K562 (cell line): ENCODE measurements around the gene CASP6. TPM values are rescaled to one million over a fixed set of nuclear protein-coding genes. Genes with fewer than 3 reads are reported as not detected.

ENCODE experiments used
- DMBX1 ChIP-seq: fragments of 250-450 bp; sonication (Bioruptor Pico); IDR thresholded peaks from 2 replicates; pipeline ENCODE4 v1.8.0; 2022; ENCODE audit warnings: inconsistent platforms, mild to moderate bottlenecking, moderate library complexity, borderline replicate concordance
- KAT7 ChIP-seq: sonication (generic); formaldehyde crosslinking; IDR thresholded peaks from 2 replicates; pipeline ENCODE4 v1.8.0; 2022; ENCODE audit warnings: missing genetic modification reagents, mild to moderate bottlenecking, borderline replicate concordance
- NKRF ChIP-seq: fragments of 450-650 bp; IDR thresholded peaks from 2 replicates; pipeline ENCODE4 v1.6.1; 2016; ENCODE audit warnings: borderline replicate concordance
- PKNOX1 ChIP-seq: fragments of 450-650 bp; IDR thresholded peaks from 2 replicates; pipeline ENCODE4 v1.6.1; 2016
- SLC30A9 ChIP-seq: fragments of 250-450 bp; sonication (Bioruptor Pico); IDR thresholded peaks from 2 replicates; pipeline ENCODE4 v1.8.0; 2022; ENCODE audit warnings: mild to moderate bottlenecking, moderate library complexity
- SOX6 ChIP-seq: fragments of 450-650 bp; IDR thresholded peaks from 2 replicates; pipeline ENCODE4 v1.6.1; 2014; ENCODE audit warnings: mild to moderate bottlenecking
- ZNF197 ChIP-seq: fragments of 200-800 bp; sonication (Bioruptor generic); IDR thresholded peaks from 2 replicates; pipeline ENCODE4 v1.6.1; 2016; ENCODE audit warnings: low read depth, missing genetic modification characterization, missing compliant biosample characterization
- ZNF518B ChIP-seq: fragments of 250-450 bp; sonication (Bioruptor Pico); IDR thresholded peaks from 2 replicates; pipeline ENCODE4 v1.5.0; 2021; ENCODE audit warnings: mild to moderate bottlenecking, moderate library complexity
- ZNF589 ChIP-seq: fragments of 200-800 bp; sonication (Bioruptor generic); IDR thresholded peaks from 2 replicates; pipeline ENCODE4 v1.6.1; 2016; ENCODE audit warnings: low read depth, missing genetic modification characterization, missing compliant biosample characterization
- polyA plus RNA-seq, 8 experiments: library from polyadenylated mRNA; depleted of rRNA in 4 of 8; stranded (reverse) in 5 of 8; unstranded in 3 of 8; fragments of >200 nt; fragmentation: Nextera tagmentation in 2 of 8; fragmentation: Illumina TruSeq in 1 of 8; extraction: Ambion mirVana in 2 of 8; extraction: Trizol in 1 of 8; gene quantifications; 2 replicates each; pipeline versions ENCODE4 v1.2.1 to v1.2.3, GENCODE V29; 2011 to 2014; ENCODE audit warnings: inconsistent platforms in 1 of 8, missing spikeins in 1 of 8
- total RNA-seq, 7 experiments: library from RNA; depleted of rRNA in 6 of 7; stranded (reverse); fragments of >200 nt in 6 of 7; fragmentation: Illumina TruSeq in 2 of 7; extraction: Trizol in 2 of 7; gene quantifications; 2 replicates each; pipeline versions ENCODE4 v1.2.1 to v1.2.3, GENCODE V29; 2011 to 2021; ENCODE audit warnings: low replicate concordance in 1 of 7
- TF ChIP-seq, protein P1 (sequence below), 2 experiments: fragments of 450-650 bp in 1 of 2; sonication (generic) in 1 of 2; formaldehyde crosslinking in 1 of 2; IDR thresholded peaks in 1 of 2; conservative IDR thresholded peaks in 1 of 2; 2 replicates each; pipeline versions ENCODE4 v1.6.1 to v1.8.1; 2016 to 2023; ENCODE audit warnings: mild to moderate bottlenecking in 2 of 2, moderate library complexity in 2 of 2, inconsistent platforms in 1 of 2, missing genetic modification reagents in 1 of 2
- TF ChIP-seq, protein P2 (sequence below): sonication (generic); formaldehyde crosslinking; IDR thresholded peaks from 2 replicates; pipeline ENCODE4 v1.8.1; 2023; ENCODE audit warnings: mild to moderate bottlenecking, missing genetic modification reagents
- TF ChIP-seq, protein P3 (sequence below): fragments of 250-450 bp; sonication (Bioruptor Pico); IDR thresholded peaks from 2 replicates; pipeline ENCODE4 v1.8.0; 2022; ENCODE audit warnings: moderate library complexity, mild to moderate bottlenecking, inconsistent platforms
- TF ChIP-seq, protein P4 (sequence below): fragments of 450-650 bp; IDR thresholded peaks from 2 replicates; pipeline ENCODE4 v1.6.1; 2017; ENCODE audit warnings: mild to moderate bottlenecking, moderate library complexity

Gene CASP6
- total and polyA plus RNA-seq, 9 of the 15 experiments (the other 6 are each of a cell fraction or from before 2014, with no cell fraction given), result 20.8 to 72.7 (median 39.1) TPM

GRCh38 chr4:109729117-109729717, 26.0 kb upstream of the CASP6 start (continued):
- TF ChIP-seq, protein P1, sequence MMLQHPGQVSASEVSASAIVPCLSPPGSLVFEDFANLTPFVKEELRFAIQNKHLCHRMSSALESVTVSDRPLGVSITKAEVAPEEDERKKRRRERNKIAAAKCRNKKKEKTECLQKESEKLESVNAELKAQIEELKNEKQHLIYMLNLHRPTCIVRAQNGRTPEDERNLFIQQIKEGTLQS (IDR thresholded peaks at IDR 0.05), result 0 out of 2 replicates have a peak, but pooled peaks have one; percentile 8
- TF ChIP-seq, protein P1 (CRISPR knock-in tag; conservative IDR thresholded peaks at IDR 0.05), result no peak
- TF ChIP-seq, protein P2, sequence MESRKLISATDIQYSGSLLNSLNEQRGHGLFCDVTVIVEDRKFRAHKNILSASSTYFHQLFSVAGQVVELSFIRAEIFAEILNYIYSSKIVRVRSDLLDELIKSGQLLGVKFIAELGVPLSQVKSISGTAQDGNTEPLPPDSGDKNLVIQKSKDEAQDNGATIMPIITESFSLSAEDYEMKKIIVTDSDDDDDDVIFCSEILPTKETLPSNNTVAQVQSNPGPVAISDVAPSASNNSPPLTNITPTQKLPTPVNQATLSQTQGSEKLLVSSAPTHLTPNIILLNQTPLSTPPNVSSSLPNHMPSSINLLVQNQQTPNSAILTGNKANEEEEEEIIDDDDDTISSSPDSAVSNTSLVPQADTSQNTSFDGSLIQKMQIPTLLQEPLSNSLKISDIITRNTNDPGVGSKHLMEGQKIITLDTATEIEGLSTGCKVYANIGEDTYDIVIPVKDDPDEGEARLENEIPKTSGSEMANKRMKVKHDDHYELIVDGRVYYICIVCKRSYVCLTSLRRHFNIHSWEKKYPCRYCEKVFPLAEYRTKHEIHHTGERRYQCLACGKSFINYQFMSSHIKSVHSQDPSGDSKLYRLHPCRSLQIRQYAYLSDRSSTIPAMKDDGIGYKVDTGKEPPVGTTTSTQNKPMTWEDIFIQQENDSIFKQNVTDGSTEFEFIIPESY, result 0 out of 2 replicates have a peak, but pooled peaks have one; percentile 25
- TF ChIP-seq KAT7 (CRISPR knock-in tag) (0 out of 2 replicates have a peak, but pooled peaks have one; percentile 78), ZNF589 (no peak; the same call in 1 of the 2 replicates), DMBX1 (CRISPR knock-in tag) (no peak), SOX6 (no peak), ZNF197 (CRISPR knock-in tag) (no peak), ZNF518B (CRISPR knock-in tag) (no peak), NKRF (peak; percentile 69; the same call in 1 of the 2 replicates), SLC30A9 (CRISPR knock-in tag) (no peak), PKNOX1 (peak; percentile 85)
- TF ChIP-seq, protein P3, sequence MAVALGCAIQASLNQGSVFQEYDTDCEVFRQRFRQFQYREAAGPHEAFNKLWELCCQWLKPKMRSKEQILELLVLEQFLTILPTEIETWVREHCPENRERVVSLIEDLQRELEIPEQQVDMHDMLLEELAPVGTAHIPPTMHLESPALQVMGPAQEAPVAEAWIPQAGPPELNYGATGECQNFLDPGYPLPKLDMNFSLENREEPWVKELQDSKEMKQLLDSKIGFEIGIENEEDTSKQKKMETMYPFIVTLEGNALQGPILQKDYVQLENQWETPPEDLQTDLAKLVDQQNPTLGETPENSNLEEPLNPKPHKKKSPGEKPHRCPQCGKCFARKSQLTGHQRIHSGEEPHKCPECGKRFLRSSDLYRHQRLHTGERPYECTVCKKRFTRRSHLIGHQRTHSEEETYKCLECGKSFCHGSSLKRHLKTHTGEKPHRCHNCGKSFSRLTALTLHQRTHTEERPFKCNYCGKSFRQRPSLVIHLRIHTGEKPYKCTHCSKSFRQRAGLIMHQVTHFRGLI (CRISPR knock-in tag), result no peak
- TF ChIP-seq, protein P4, sequence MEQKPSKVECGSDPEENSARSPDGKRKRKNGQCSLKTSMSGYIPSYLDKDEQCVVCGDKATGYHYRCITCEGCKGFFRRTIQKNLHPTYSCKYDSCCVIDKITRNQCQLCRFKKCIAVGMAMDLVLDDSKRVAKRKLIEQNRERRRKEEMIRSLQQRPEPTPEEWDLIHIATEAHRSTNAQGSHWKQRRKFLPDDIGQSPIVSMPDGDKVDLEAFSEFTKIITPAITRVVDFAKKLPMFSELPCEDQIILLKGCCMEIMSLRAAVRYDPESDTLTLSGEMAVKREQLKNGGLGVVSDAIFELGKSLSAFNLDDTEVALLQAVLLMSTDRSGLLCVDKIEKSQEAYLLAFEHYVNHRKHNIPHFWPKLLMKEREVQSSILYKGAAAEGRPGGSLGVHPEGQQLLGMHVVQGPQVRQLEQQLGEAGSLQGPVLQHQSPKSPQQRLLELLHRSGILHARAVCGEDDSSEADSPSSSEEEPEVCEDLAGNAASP, result no peak
